HG03575 (cell line): ENCODE results near the gene VPS8.

Experiments
- ATAC-seq: cut with Tn5 transposase; IDR thresholded peaks from one replicate; pipeline ENCODE4 v1.9.1; 2021; ENCODE audit not compliant: unreplicated experiment, insufficient number of reproducible peaks, low FRiP score; ENCODE audit errors: extremely low read depth

The VPS8 gene

GRCh38 chr3:184811999-184812661, at the start of gene VPS8:
TSS of gene VPS8 (plus strand) at chr3:184812166. CDS start at chr3:184824633, 12,467 bp downstream.
- ATAC-seq: peak; percentile 53

- no peak for ATAC-seq
Observed at GRCh38 chr3:184764191-184764590, 47.8 kb upstream of the VPS8 start.

GRCh38 chr3:184765047-184765729, 46.8 kb upstream of the VPS8 start:
- ATAC-seq: no peak

- ATAC-seq: no peak
Observed at GRCh38 chr3:184765730-184766074, 46.3 kb upstream of the VPS8 start.

GRCh38 chr3:184766555-184767261, 45.3 kb upstream of the VPS8 start:
- ATAC-seq: no peak

- no peak for ATAC-seq
Observed at GRCh38 chr3:184767377-184767776, 44.6 kb upstream of the VPS8 start.

- ATAC-seq: no peak
Observed at GRCh38 chr3:184769382-184770170, 42.4 kb upstream of the VPS8 start.

GRCh38 chr3:184770541-184770940, 41.4 kb upstream of the VPS8 start:
- ATAC-seq: no peak

GRCh38 chr3:184771301-184772127, 40.5 kb upstream of the VPS8 start:
- ATAC-seq: no peak

- ATAC-seq: no peak
Observed at GRCh38 chr3:184772667-184773272, 39.2 kb upstream of the VPS8 start.

- ATAC-seq: no peak
Observed at GRCh38 chr3:184773283-184774186, 38.4 kb upstream of the VPS8 start.

- ATAC-seq: no peak
Observed at GRCh38 chr3:184776916-184777315, 35.0 kb upstream of the VPS8 start.

- ATAC-seq: no peak
Observed at GRCh38 chr3:184777566-184778356, 34.2 kb upstream of the VPS8 start.

- ATAC-seq: no peak
Observed at GRCh38 chr3:184778426-184779332, 33.3 kb upstream of the VPS8 start.

- ATAC-seq: no peak
Observed at GRCh38 chr3:184780981-184781515, 30.9 kb upstream of the VPS8 start.
